DND-41 (cell line): ENCODE data around the gene KRT72.

Source experiments
- ATAC-seq: fragments of 200-7000 bp; cut with Tn5 transposase; 3 replicates; pipeline ENCODE4 v1.9.1; 2021; ENCODE audit warnings: low read depth; ENCODE audit not compliant: insufficient read depth
- DNase-seq: peaks from one replicate; pipeline ENCODE4 v3.0.0-alpha.2; 2020
- H2AFZ ChIP-seq: 2 replicates; pipeline ENCODE4 v1.6.0; 2012; ENCODE audit warnings: low read depth, low read length
- H3K27ac ChIP-seq: 2 replicates; pipeline ENCODE4 v1.5.1; 2012; ENCODE audit warnings: low read length, inconsistent platforms
- H3K27me3 ChIP-seq: fragments of 200-600 bp; sonication (generic); 2 replicates; pipeline ENCODE4 v1.6.0; 2012; ENCODE audit warnings: low read length, mild to moderate bottlenecking, inconsistent platforms; ENCODE audit not compliant: insufficient read depth, poor library complexity
- H3K36me3 ChIP-seq: 2 replicates; pipeline ENCODE4 v1.5.1; 2012; ENCODE audit warnings: low read length, inconsistent platforms; ENCODE audit not compliant: insufficient read depth
- H3K4me1 ChIP-seq: 2 replicates; pipeline ENCODE4 v1.5.1; 2012; ENCODE audit warnings: mild to moderate bottlenecking, low read length; ENCODE audit not compliant: insufficient read depth
- H3K4me2 ChIP-seq: 2 replicates; pipeline ENCODE4 v1.6.0; 2012; ENCODE audit warnings: mild to moderate bottlenecking, moderate library complexity, low read length, inconsistent platforms; ENCODE audit not compliant: insufficient read depth
- H3K4me3 ChIP-seq, 2 experiments: fragments of 200-600 bp in 1 of 2; shearing (Covaris generic) in 1 of 2; 2 replicates each; pipeline ENCODE4 v1.5.1; 2012 to 2016; ENCODE audit warnings: inconsistent platforms in 2 of 2, low read length in 2 of 2, mild to moderate bottlenecking in 2 of 2, low read depth in 1 of 2, moderate library complexity in 1 of 2
- H3K79me2 ChIP-seq: 2 replicates; pipeline ENCODE4 v1.6.0; 2012; ENCODE audit warnings: low read length, inconsistent platforms; ENCODE audit not compliant: insufficient read depth
- H3K9ac ChIP-seq: 2 replicates; pipeline ENCODE4 v1.6.0; 2012; ENCODE audit warnings: low read depth, mild to moderate bottlenecking, inconsistent platforms, low read length, moderate library complexity
- H3K9me3 ChIP-seq: 2 replicates; pipeline ENCODE4 v1.5.1; 2012; ENCODE audit warnings: low read length, moderate library complexity, mild to moderate bottlenecking, inconsistent platforms; ENCODE audit not compliant: insufficient read depth, severe bottlenecking
- H4K20me1 ChIP-seq: 2 replicates; pipeline ENCODE4 v1.6.0; 2012; ENCODE audit warnings: low read length; ENCODE audit not compliant: insufficient read depth
- EZH2 ChIP-seq: IDR thresholded peaks from 3 replicates; pipeline ENCODE4 v1.6.1; 2012; ENCODE audit warnings: borderline replicate concordance, low read depth, mild to moderate bottlenecking, moderate library complexity, low read length, inconsistent platforms; ENCODE audit not compliant: severe bottlenecking
- TF ChIP-seq, protein P1 (sequence below): IDR thresholded peaks from 2 replicates; pipeline ENCODE4 v1.5.1; 2012; ENCODE audit warnings: borderline replicate concordance, low read length, moderate library complexity, mild to moderate bottlenecking; ENCODE audit not compliant: poor library complexity, severe bottlenecking; ENCODE audit errors: extremely low read depth

Gene KRT72

DNA sequence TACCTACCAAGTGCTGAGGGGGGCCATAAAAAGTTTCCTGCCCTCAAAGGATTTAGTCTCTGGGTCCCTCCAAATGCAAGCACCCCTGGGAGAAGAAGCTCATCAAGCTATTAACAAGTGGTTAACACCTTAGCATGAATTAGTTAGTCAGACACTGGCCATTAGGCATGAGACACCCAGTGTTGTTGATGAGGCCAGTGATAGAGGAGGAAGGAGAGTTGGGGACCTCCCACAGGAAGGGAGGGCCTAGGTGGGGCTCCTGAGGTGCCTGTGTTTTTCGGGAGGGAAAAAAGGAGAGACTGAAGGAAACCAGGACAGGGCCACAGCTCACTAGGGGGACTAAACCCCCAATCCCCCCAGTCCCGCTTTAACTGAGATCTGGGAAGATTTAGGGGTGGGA lies 43.8 kb downstream of the KRT72 start:
- peaks cover 14% of the 10 kb centered on the region for H3K27me3 ChIP-seq
- H3K4me1 ChIP-seq: no peaks in the 10 kb centered on the region
- no peak for TF ChIP-seq EZH2
- TF ChIP-seq, protein P1, sequence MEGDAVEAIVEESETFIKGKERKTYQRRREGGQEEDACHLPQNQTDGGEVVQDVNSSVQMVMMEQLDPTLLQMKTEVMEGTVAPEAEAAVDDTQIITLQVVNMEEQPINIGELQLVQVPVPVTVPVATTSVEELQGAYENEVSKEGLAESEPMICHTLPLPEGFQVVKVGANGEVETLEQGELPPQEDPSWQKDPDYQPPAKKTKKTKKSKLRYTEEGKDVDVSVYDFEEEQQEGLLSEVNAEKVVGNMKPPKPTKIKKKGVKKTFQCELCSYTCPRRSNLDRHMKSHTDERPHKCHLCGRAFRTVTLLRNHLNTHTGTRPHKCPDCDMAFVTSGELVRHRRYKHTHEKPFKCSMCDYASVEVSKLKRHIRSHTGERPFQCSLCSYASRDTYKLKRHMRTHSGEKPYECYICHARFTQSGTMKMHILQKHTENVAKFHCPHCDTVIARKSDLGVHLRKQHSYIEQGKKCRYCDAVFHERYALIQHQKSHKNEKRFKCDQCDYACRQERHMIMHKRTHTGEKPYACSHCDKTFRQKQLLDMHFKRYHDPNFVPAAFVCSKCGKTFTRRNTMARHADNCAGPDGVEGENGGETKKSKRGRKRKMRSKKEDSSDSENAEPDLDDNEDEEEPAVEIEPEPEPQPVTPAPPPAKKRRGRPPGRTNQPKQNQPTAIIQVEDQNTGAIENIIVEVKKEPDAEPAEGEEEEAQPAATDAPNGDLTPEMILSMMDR: no peak
- H4K20me1 ChIP-seq: peaks cover 3% of the 10 kb centered on the region; the same call in 1 of the 2 replicates
- no peaks in the 10 kb centered on the region for H3K79me2 ChIP-seq
- no peak overlapping the region for H3K9ac ChIP-seq
- no peak for DNase-seq
- H3K36me3 ChIP-seq: no peaks in the 10 kb centered on the region
- H3K4me2 ChIP-seq: no peak overlapping the region
- H3K27ac ChIP-seq: no peak overlapping the region
- no peak for ATAC-seq
- H3K4me3 ChIP-seq: no peak overlapping the region
- H2AFZ ChIP-seq: no peak overlapping the region
- H3K9me3 ChIP-seq: no peaks in the 10 kb centered on the region

DNA sequence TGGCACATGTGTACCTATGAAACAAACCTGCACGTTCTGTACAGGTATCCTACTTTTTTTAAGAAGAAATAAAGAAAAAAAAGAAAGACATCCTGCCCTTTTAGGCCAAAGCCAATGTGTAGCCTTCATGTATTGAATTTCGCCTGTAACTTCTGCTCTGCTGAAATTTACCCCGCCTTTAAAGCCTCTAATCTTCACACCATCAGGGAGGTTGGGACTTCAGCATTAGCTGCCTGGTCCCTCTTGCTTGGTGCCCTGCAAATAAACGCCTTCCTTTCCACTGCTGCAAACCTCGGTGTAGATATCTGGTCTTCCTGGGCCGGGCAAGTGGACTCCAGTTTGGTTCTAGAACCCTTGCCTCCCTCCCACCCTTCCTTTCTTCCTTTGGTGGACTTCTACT lies 45.7 kb downstream of the KRT72 start:
- Histone ChIP-seq H3K27ac (no peak overlapping the region), H3K4me3 (no peak overlapping the region), H3K4me2 (no peak overlapping the region), H4K20me1 (peaks cover 3% of the 10 kb centered on the region; the same call in 1 of the 2 replicates), H3K36me3 (no peaks in the 10 kb centered on the region), H3K4me1 (no peaks in the 10 kb centered on the region), H3K27me3 (peaks cover 7% of the 10 kb centered on the region), H3K9ac (no peak overlapping the region), H3K79me2 (no peaks in the 10 kb centered on the region), H3K9me3 (no peaks in the 10 kb centered on the region), H2AFZ (no peak overlapping the region)
- DNase-seq: no peak
- TF ChIP-seq, protein P1: no peak
- TF ChIP-seq EZH2: no peak
- no peak for ATAC-seq

DNA sequence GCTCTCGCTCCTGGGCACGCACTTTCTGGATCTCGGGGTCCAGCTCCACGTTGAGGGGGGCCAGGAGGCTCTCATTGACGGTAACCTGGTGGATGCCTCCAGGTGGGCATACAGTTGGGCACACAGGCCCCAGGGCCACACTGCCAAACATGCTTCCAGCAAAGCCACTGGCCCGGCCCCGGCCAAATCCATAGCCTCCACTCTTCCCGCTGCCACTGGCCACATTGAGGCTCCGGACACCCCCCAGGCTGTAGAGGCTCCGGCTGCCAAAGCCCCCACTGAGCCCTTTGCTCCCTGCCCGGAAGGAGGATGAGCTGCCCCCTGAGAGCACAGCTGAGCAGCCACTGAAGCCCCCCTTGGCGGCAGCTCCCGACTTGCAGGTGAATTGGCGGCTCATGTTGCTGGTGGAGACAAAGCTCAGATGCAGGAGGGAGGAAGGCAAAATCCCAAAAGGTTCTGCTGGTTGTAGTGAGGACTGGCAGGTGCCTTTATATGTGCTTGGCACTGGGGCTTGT lies 48.5 kb downstream of the KRT72 start, which contains the start of gene KRT71:
Gene KRT71 (minus strand): TSS at position 465 of the 515 bp plus-strand sequence. CDS start 68 bp downstream, at position 397.
- no peak within 1 kb of the TSS for H3K9ac ChIP-seq
- no peak within 1 kb of the TSS for H3K4me3 ChIP-seq
- TF ChIP-seq, protein P1: no peak
- no peak for TF ChIP-seq EZH2

More for the DNA sequence above, 48.5 kb downstream of the KRT72 start, which contains the start of gene KRT71:
- H4K20me1 ChIP-seq: peaks cover 3% of the 10 kb centered on the region; the same call in 1 of the 2 replicates
- peaks cover 7% of the 10 kb centered on the region for H3K27me3 ChIP-seq
- no peak for ATAC-seq
- no peak within 1 kb of the TSS for H3K27ac ChIP-seq
- no peak within 1 kb of the TSS for H2AFZ ChIP-seq
- no peaks in the 10 kb centered on the region for H3K9me3 ChIP-seq
- H3K79me2 ChIP-seq: no peaks in the 10 kb centered on the region
- no peak within 1 kb of the TSS for H3K4me2 ChIP-seq
- no peak for DNase-seq
- no peaks in the 10 kb centered on the region for H3K4me1 ChIP-seq
- H3K36me3 ChIP-seq: no peaks in the 10 kb centered on the region
